ENCODE data around the gene ACAP2. TPM values are rescaled to one million over a fixed set of nuclear protein-coding genes. Genes with fewer than 3 reads are reported as not detected.
A peak's percentile ranks its signal among the peaks of the same experiment; 100 is the strongest.

The ACAP2 gene
- total RNA-seq, 1 donor from 2014 or later: 61.2 TPM

- Mint-ChIP-seq H3K27ac (ENCODE audit: unreplicated experiment) (no peak overlapping the region), H3K4me1 (ENCODE audit: unreplicated experiment) (no peaks in the 10 kb centered on the region), H3K9me3 (ENCODE audit: unreplicated experiment) (no peaks in the 10 kb centered on the region), H3K36me3 (ENCODE audit: low read depth, unreplicated experiment) (peaks cover 8% of the 10 kb centered on the region), H3K27me3 (ENCODE audit: unreplicated experiment) (no peaks in the 10 kb centered on the region), H3K4me3 (ENCODE audit: unreplicated experiment) (peak overlapping the region; percentile 10)
- no peak for TF ChIP-seq CTCF (IDR thresholded peaks at IDR 0.05; ENCODE audit: unreplicated experiment)
- no peak for DNase-seq (ENCODE audit: low spot score)
Observed at GRCh38 chr3:195286115-195286872, 156.5 kb downstream of the ACAP2 start.

GRCh38 chr3:195285372-195285771, 157.4 kb downstream of the ACAP2 start:
- no peak for DNase-seq (ENCODE audit: low spot score)
- Mint-ChIP-seq H3K27me3 (ENCODE audit: unreplicated experiment) (no peaks in the 10 kb centered on the region), H3K9me3 (ENCODE audit: unreplicated experiment) (no peaks in the 10 kb centered on the region), H3K36me3 (ENCODE audit: low read depth, unreplicated experiment) (peaks cover 8% of the 10 kb centered on the region), H3K27ac (ENCODE audit: unreplicated experiment) (no peak overlapping the region), H3K4me3 (ENCODE audit: unreplicated experiment) (no peak overlapping the region), H3K4me1 (ENCODE audit: unreplicated experiment) (no peaks in the 10 kb centered on the region)
- TF ChIP-seq CTCF (IDR thresholded peaks at IDR 0.05; ENCODE audit: unreplicated experiment): no peak

- H3K27me3 Mint-ChIP-seq (ENCODE audit: unreplicated experiment): no peaks in the 10 kb centered on the region
Observed at GRCh38 chr3:195284842-195285241, 158.0 kb downstream of the ACAP2 start.

GRCh38 chr3:195282961-195283360, 159.9 kb downstream of the ACAP2 start:
- Mint-ChIP-seq H3K4me3 (ENCODE audit: unreplicated experiment) (no peak overlapping the region), H3K4me1 (ENCODE audit: unreplicated experiment) (no peaks in the 10 kb centered on the region), H3K27ac (ENCODE audit: unreplicated experiment) (no peak overlapping the region), H3K9me3 (ENCODE audit: unreplicated experiment) (no peaks in the 10 kb centered on the region), H3K36me3 (ENCODE audit: low read depth, unreplicated experiment) (peaks cover 8% of the 10 kb centered on the region), H3K27me3 (ENCODE audit: unreplicated experiment) (no peaks in the 10 kb centered on the region)
- TF ChIP-seq CTCF (IDR thresholded peaks at IDR 0.05; ENCODE audit: unreplicated experiment): no peak
- DNase-seq (ENCODE audit: low spot score): no peak

More at GRCh38 chr3:195284842-195285241, 158.0 kb downstream of the ACAP2 start:
- Mint-ChIP-seq H3K36me3 (ENCODE audit: low read depth, unreplicated experiment) (peaks cover 8% of the 10 kb centered on the region), H3K27ac (ENCODE audit: unreplicated experiment) (no peak overlapping the region), H3K9me3 (ENCODE audit: unreplicated experiment) (no peaks in the 10 kb centered on the region), H3K4me3 (ENCODE audit: unreplicated experiment) (no peak overlapping the region), H3K4me1 (ENCODE audit: unreplicated experiment) (no peaks in the 10 kb centered on the region)
- TF ChIP-seq CTCF (IDR thresholded peaks at IDR 0.05; ENCODE audit: unreplicated experiment): no peak
- DNase-seq (ENCODE audit: low spot score): no peak

GRCh38 chr3:195274259-195274966, 168.4 kb downstream of the ACAP2 start:
- Mint-ChIP-seq H3K4me1 (ENCODE audit: unreplicated experiment) (peaks cover 21% of the 10 kb centered on the region), H3K27me3 (ENCODE audit: unreplicated experiment) (peaks cover 10% of the 10 kb centered on the region), H3K4me3 (ENCODE audit: unreplicated experiment) (no peak overlapping the region), H3K36me3 (ENCODE audit: low read depth, unreplicated experiment) (peaks cover 8% of the 10 kb centered on the region), H3K27ac (ENCODE audit: unreplicated experiment) (no peak overlapping the region), H3K9me3 (ENCODE audit: unreplicated experiment) (no peaks in the 10 kb centered on the region)
- no peak for DNase-seq (ENCODE audit: low spot score)
- no peak for TF ChIP-seq CTCF (IDR thresholded peaks at IDR 0.05; ENCODE audit: unreplicated experiment)
